ENCODE measurements around the gene OPTN.
"Not testable (repeated sequence)": the region's sequence is repeated elsewhere in the genome, so short reads cannot be mapped to it uniquely, and the experiment has no call there.

OPTN gene

GRCh38 chr10:13087601-13087985, 12.4 kb upstream of the OPTN start:
- no peak for DNase-seq (ENCODE audit: low read depth, low spot score)
- TF ChIP-seq CTCF (IDR thresholded peaks at IDR 0.05; ENCODE audit: insufficient read depth, low read length, missing control alignments) = no peak
- POLR2A ChIA-PET = interaction anchor here (0.7 kb wide), 1 partner anchor 822 kb away, joined by 3 read pairs; no protein-coding TSS in a partner anchor
- CTCF ChIA-PET = interaction anchor here (0.7 to 4.8 kb wide), 4 partner anchors 11 to 873 kb away, joined by 3 to 38 read pairs (median 18); partner anchors contain the start of gene OPTN
- H3K4me3 ChIP-seq (ENCODE audit: low read depth, low read length) = no peak overlapping the region

- no peak for TF ChIP-seq CTCF (IDR thresholded peaks at IDR 0.05; ENCODE audit: insufficient read depth, low read length, missing control alignments)
- POLR2A ChIA-PET = interaction anchor here (0.7 kb wide), 1 partner anchor 822 kb away, joined by 3 read pairs; no protein-coding TSS in a partner anchor
- DNase-seq (ENCODE audit: low read depth, low spot score) = peak; percentile 51
- CTCF ChIA-PET = interaction anchor here (0.7 to 4.8 kb wide), 5 partner anchors 11 to 873 kb away, joined by 3 to 38 read pairs (median 4); partner anchors contain the start of gene OPTN
- no peak overlapping the region for H3K4me3 ChIP-seq (ENCODE audit: low read depth, low read length)
Observed at GRCh38 chr10:13087986-13088618, 11.9 kb upstream of the OPTN start.

GRCh38 chr10:13089345-13089744, 10.6 kb upstream of the OPTN start:
- TF ChIP-seq CTCF (IDR thresholded peaks at IDR 0.05; ENCODE audit: insufficient read depth, low read length, missing control alignments) = no peak
- POLR2A ChIA-PET = no interaction called here
- CTCF ChIA-PET = interaction anchor here (1.3 to 4.8 kb wide), 3 partner anchors 9 to 421 kb away, joined by 4 to 38 read pairs (median 31); partner anchors contain the start of gene OPTN
- no peak overlapping the region for H3K4me3 ChIP-seq (ENCODE audit: low read depth, low read length)
- DNase-seq (ENCODE audit: low read depth, low spot score) = no peak

- CTCF ChIA-PET = interaction anchor here (0.7 kb wide), 1 partner anchor 15 kb away, joined by 4 read pairs; no protein-coding TSS in a partner anchor
- no peak for TF ChIP-seq CTCF (IDR thresholded peaks at IDR 0.05; ENCODE audit: insufficient read depth, low read length, missing control alignments)
- no peak overlapping the region for H3K4me3 ChIP-seq (ENCODE audit: low read depth, low read length)
- DNase-seq (ENCODE audit: low read depth, low spot score) = no peak
- POLR2A ChIA-PET = no interaction called here
Observed at GRCh38 chr10:13090289-13090688, 9.7 kb upstream of the OPTN start.

GRCh38 chr10:13091801-13092200, 8.2 kb upstream of the OPTN start:
- no peak for DNase-seq (ENCODE audit: low read depth, low spot score)
- no peak overlapping the region for H3K4me3 ChIP-seq (ENCODE audit: low read depth, low read length)
- no peak for TF ChIP-seq CTCF (IDR thresholded peaks at IDR 0.05; ENCODE audit: insufficient read depth, low read length, missing control alignments)
- ChIA-PET CTCF (interaction anchor here (1.2 kb wide), 1 partner anchor 17 kb away, joined by 5 read pairs; no protein-coding TSS in a partner anchor), POLR2A (interaction anchor here (1.0 kb wide), 1 partner anchor 1049 kb away, joined by 3 read pairs; the partner anchor contains the start of gene UPF2)

GRCh38 chr10:13092291-13093102, 7.5 kb upstream of the OPTN start:
- H3K4me3 ChIP-seq (ENCODE audit: low read depth, low read length) = no peak overlapping the region
- no peak for DNase-seq (ENCODE audit: low read depth, low spot score)
- POLR2A ChIA-PET = no interaction called here
- CTCF ChIA-PET = interaction anchor here (1.2 kb wide), 1 partner anchor 18 kb away, joined by 5 read pairs; no protein-coding TSS in a partner anchor
- TF ChIP-seq CTCF (IDR thresholded peaks at IDR 0.05; ENCODE audit: insufficient read depth, low read length, missing control alignments) = no peak

- CTCF ChIA-PET = interaction anchor here (1.2 to 1.5 kb wide), 2 partner anchors 11 to 209 kb away, joined by 3 read pairs; no protein-coding TSS in a partner anchor
- H3K4me3 ChIP-seq (ENCODE audit: low read depth, low read length); POLR2A ChIA-PET; DNase-seq (ENCODE audit: low read depth, low spot score): not testable (repeated sequence)
Observed at GRCh38 chr10:13094082-13094481, 5.9 kb upstream of the OPTN start.

All from AG04449 (cell line).